Stimulated activated CD8-positive, alpha-beta memory T cell treated with anti-CD3 and anti-CD28 coated beads, Interleukin-7, amount 100 ng/mL, for 1 hour (primary cell): ENCODE measurements around the gene MS4A2.
"Not testable (repeated sequence)": the region's sequence is repeated elsewhere in the genome, so short reads cannot be mapped to it uniquely, and the experiment has no call there.

Experiments used
- DNase-seq, 2 donors: peaks; one replicate each; pipeline ENCODE4 v3.0.0-alpha.2; 2020; ENCODE audit warnings: low read depth in 2 of 2

The MS4A2 gene

GRCh38 chr11:60088364-60088763 is at the start of gene MS4A2:
TSS of gene MS4A2 (plus strand) at chr11:60088664. CDS start at chr11:60088766, 102 bp downstream.
- no peak for DNase-seq

GRCh38 chr11:60040109-60040508 is 48.4 kb upstream of the MS4A2 start, which contains the start of gene OOSP2:
TSS of gene OOSP2 (plus strand) at chr11:60040409. CDS start at chr11:60040460, 51 bp downstream.
- DNase-seq = no peak

GRCh38 chr11:60050422-60050821 is 38.0 kb upstream of the MS4A2 start:
- DNase-seq = not testable (repeated sequence)

DNA sequence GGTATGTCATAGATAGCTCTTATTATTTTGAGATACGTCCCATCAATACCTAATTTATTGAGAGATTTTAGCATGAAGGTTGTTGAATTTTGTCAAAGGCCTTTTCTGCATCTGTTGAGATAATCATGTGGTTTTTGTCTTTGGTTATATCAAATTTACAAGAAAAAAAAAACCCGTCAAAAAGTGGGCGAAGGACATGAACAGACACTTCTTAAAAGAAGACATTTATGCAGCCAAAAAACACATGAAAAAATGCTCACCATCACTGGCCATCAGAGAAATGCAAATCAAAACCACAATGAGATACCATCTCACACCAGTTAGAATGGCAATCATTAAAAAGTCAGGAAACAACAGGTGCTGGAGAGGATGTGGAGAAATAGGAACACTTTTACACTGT is 37.6 kb upstream of the MS4A2 start:
- DNase-seq = not testable (repeated sequence)

DNA sequence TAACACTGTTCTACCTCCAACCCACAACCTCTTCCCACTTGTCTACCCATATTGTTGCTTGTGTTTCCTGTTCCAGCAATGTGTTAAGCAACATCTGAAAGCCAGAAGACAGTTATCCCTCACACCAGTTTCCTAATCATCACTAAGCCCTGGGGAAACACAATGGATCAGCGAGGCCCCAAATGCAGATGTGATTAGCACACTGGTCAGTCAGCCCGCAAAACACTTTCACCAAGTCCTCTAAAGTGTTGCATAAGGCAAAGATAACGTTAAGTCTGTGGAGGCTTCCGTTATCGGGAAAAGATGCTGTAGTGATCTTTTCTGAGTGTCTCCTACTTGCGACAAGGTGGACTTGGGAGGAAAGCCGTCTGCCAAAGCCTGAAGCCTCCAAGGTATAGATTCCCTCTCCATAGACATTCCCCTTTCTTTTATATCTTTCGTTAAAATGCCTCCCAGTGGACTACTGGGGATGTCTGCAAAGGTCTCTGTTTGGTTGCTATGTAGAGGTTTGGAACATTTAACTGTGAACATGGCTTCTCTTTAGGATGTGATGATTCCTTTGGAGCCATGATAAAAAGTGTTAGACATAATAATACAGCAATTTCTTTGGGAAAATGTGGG is 32.0 kb upstream of the MS4A2 start, which contains the start of gene MS4A3:
Gene MS4A3 (plus strand): TSS at position 317 of the 621 bp plus-strand sequence. CDS start 4,496 bp downstream, outside the sequence.
- no peak for DNase-seq

GRCh38 chr11:60059052-60059451 is 29.4 kb upstream of the MS4A2 start:
- DNase-seq = no peak

DNA sequence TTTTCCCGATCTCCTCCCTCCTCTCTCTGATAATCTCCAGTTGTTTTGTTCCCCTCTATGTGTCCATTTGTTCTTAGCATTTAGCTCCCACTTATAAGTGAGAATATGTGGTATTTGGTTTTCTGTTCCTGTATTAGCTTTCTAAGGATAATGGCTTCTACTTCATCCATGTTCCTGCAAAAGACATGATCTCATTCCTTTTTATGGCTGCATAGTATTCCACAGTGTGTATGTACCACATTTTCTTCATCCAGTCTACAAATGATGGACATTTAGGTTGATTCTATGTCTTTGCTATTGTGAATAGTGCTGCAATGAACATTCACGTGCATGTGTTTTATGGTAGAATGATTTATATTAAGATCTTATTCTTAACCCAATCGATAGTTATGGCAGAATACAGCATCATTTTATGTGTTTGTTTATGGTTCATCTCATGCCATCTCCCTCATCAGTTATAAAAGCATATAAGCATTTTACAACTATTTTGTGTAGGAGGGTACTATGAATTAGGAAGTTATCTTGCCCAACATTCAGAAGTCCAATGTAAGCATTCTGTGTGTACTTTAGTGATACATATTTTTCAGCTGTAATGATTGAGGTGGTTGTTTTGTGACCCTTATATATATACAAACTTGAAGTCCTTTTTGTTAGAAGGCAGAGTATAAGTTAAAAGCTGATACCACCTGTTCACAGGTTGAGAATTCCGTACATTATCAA is 28.8 kb upstream of the MS4A2 start:
- no peak for DNase-seq

DNA sequence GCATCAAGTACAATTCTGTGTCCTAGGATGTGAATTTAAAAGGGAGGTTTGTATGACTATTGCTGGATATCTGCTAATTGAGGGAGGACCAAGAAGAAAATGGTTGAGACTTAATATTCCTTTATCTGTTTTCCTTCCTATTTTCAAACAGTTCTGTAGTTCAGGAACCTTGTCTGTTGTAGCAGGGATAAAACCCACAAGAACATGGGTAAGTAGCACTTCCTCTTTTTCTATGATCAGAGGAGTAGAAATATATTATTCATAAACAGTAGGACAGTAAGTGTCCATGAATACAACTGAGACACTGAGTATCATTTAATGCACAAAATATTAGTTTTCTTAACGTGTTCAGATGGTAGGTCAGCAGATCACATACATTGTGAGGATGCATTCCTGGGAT is 24.4 kb upstream of the MS4A2 start:
- no peak for DNase-seq

GRCh38 chr11:60065801-60066200 is 22.7 kb upstream of the MS4A2 start:
- no peak for DNase-seq

- DNase-seq = no peak
These were observed 19.0 kb upstream of the MS4A2 start for GRCh38 chr11:60069450-60069849.

DNA sequence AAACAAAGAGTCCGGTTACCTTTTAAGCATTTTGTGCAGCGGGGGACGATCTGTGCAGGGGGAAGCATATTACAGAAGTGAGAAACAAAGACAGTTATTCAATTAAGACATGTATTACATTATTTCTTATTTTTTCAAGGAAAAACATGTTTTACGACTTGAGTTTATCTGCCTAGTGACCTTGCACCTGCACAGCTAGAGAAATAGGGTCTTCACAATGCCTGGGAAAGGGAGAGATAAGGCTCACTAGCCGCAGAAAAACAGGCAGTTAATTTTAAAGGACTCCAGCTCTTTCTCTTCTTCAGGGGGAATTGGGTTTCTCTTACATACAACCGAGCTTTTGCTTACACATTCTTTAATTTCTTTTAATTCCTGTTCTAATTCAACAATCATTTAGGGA is 16.8 kb upstream of the MS4A2 start:
- not testable (repeated sequence) for DNase-seq

GRCh38 chr11:60077216-60077817 is 11.1 kb upstream of the MS4A2 start:
- DNase-seq = no peak

DNA sequence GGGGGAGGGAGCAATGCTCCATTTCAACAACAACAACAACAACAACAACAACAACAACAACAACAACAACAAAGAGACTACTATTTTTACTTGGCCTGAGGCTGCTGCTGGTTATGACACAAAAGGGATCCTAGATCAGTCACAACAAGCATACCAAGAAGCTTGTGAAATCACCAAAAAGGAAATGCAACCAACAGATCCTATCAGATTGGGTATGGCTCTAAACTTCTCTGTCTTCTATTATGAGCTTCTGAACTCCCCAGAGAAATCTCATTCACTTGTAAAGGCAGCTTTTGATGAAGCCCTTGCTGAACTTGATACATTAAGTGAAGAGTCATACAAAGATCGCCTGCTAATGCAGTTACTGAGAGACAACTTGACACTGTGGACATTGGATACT is 10.5 kb upstream of the MS4A2 start:
- no peak for DNase-seq

- DNase-seq = no peak
These were observed 9.7 kb upstream of the MS4A2 start for GRCh38 chr11:60078745-60079144.

GRCh38 chr11:60080535-60080934 is 7.9 kb upstream of the MS4A2 start:
- DNase-seq = no peak

- no peak for DNase-seq
These were observed 3.7 kb upstream of the MS4A2 start for GRCh38 chr11:60084631-60085273.

- DNase-seq = no peak
These were observed 2.6 kb upstream of the MS4A2 start for GRCh38 chr11:60085909-60086308.

GRCh38 chr11:60087239-60087638 is 1.2 kb upstream of the MS4A2 start:
- no peak for DNase-seq

DNA sequence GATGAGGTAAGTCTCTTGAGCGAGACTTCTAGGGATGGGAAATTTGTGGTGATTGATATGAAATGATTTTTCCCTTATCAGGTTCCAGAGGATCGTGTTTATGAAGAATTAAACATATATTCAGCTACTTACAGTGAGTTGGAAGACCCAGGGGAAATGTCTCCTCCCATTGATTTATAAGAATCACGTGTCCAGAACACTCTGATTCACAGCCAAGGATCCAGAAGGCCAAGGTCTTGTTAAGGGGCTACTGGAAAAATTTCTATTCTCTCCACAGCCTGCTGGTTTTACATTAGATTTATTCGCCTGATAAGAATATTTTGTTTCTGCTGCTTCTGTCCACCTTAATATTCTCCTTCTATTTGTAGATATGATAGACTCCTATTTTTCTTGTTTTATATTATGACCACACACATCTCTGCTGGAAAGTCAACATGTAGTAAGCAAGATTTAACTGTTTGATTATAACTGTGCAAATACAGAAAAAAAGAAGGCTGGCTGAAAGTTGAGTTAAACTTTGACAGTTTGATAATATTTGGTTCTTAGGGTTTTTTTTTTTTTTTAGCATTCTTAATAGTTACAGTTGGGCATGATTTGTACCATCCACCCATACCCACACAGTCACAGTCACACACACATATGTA is 7.1 kb downstream of the MS4A2 start:
- no peak for DNase-seq

DNA sequence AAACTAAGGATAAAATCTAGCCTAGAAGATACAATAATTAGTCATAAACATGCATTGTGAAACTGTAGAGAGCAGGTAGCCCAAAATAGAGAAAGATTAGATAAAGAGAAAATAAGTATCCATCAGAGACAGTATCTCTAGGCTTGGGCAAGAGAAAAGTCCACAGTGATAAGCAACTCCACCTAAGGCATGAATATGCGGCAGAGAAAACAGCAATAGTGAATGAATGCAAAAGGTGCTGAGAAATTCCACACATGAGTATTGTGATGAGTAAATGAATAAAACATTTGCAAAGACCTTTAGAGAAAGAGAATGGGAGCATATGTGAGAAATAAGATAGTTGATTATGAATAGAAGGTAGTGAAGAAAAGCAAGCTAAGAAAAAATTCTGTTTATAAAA is 8.7 kb downstream of the MS4A2 start:
- no peak for DNase-seq

GRCh38 chr11:60098508-60098907 is 10.0 kb downstream of the MS4A2 start:
- no peak for DNase-seq

- no peak for DNase-seq
These were observed 12.1 kb downstream of the MS4A2 start for GRCh38 chr11:60100516-60100915.
